Daoy (cell line): Measurements from ENCODE around the gene USP35. TPM values are rescaled to one million over a fixed set of nuclear protein-coding genes. Genes with fewer than 3 reads are reported as not detected.
"Not testable (repeated sequence)": the region's sequence is repeated elsewhere in the genome, so short reads cannot be mapped to it uniquely, and the experiment has no call there.

Experiments used
- DNase-seq: peaks from one replicate; pipeline ENCODE4 v3.0.0-alpha.2; 2015; ENCODE audit warnings: low read depth
- total RNA-seq: library from RNA; depleted of rRNA; stranded (reverse); fragments of >200 nt; shearing (Covaris generic); gene quantifications from 2 replicates; pipeline ENCODE4 v1.2.3, GENCODE V29; 2014

Gene USP35
- total RNA-seq, 1 experiment from 2014 or later: 2.3 TPM

GRCh38 chr11:78231962-78232501, 43.3 kb downstream of the USP35 start:
- DNase-seq: no peak

- not testable (repeated sequence) for DNase-seq
Measured at GRCh38 chr11:78233046-78233445, 44.3 kb downstream of the USP35 start.

- no peak for DNase-seq
Measured at GRCh38 chr11:78234006-78234405, 45.3 kb downstream of the USP35 start.

- no peak for DNase-seq
Measured at GRCh38 chr11:78237293-78238046, 48.8 kb downstream of the USP35 start.

DNA sequence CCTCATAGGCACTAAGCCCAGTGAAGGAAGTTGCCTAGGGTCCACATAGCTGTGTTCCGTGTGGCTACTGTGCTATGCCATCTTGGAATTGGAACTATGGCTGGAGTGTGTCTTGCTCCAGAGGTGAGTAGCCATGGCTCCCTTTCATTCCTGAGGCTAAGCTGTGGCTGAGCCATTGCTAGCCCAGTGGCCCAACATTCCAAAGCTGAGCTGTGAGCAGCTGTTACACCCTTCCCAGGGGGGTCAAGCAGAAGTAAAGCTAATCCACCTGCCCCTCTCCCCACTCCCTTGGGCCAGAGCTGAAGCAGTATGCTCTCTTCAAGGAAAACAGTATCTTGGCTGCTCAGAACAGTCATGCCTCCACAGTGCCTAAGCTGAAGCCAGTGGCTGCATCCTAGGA, 51.1 kb downstream of the USP35 start:
- no peak for DNase-seq

GRCh38 chr11:78241475-78241874, 52.8 kb downstream of the USP35 start:
- no peak for DNase-seq

DNA sequence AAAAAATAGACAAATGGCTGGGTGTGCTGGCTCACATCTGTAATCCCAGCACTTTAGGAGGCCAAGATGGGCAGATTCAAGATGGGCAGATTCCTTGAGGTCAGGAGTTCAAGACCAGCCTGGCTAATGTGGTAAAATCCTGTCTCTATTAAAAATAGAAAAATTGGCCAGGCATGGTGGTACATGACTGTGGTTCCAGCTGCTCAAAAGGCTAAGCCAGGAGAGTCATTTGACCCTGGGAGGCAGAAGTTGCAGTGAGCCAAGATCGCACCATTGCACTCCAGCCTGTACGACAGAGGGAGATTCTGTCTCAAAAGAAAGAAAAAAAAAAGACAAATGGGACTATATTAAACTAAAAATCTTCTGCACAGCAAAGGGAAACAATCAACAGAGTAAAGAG, 55.4 kb downstream of the USP35 start:
- no peak for DNase-seq

- DNase-seq: peak; percentile 23
Measured at GRCh38 chr11:78244546-78245255, 56.0 kb downstream of the USP35 start.

- DNase-seq: no peak
Measured at GRCh38 chr11:78248191-78248590, 59.5 kb downstream of the USP35 start.

- DNase-seq: no peak
Measured at GRCh38 chr11:78248903-78249302, 60.2 kb downstream of the USP35 start.

GRCh38 chr11:78250099-78250498, 61.4 kb downstream of the USP35 start:
- DNase-seq: no peak

- DNase-seq: peak; percentile 9
Measured at GRCh38 chr11:78251083-78251775, 62.5 kb downstream of the USP35 start.

GRCh38 chr11:78253797-78254196, 65.1 kb downstream of the USP35 start:
- peak; percentile 30 for DNase-seq

- DNase-seq: no peak
Measured at GRCh38 chr11:78254268-78254667, 65.5 kb downstream of the USP35 start.

GRCh38 chr11:78255919-78256318, 67.2 kb downstream of the USP35 start:
- no peak for DNase-seq

DNA sequence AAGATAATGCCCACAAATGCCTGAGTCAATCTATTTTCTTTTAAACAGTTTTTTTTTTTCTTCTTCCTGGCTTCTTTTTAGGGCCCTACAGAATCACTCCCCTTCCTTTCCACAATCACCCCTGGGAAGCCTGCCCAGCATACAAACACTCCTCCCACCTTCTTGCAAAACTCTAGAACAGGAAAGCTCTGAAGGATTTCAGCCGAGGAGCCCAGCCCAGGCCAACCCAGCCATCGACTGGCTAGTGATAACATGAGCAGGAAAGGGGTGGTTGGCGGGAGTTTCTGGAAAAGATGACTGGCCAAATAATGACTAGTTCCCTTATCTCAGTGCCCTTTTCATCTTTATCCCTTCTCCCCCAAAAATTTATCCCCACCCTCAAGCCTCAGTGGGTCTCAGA, 68.2 kb downstream of the USP35 start:
- DNase-seq: peak; percentile 52

- no peak for DNase-seq
Measured at GRCh38 chr11:78257654-78258053, 68.9 kb downstream of the USP35 start.

DNA sequence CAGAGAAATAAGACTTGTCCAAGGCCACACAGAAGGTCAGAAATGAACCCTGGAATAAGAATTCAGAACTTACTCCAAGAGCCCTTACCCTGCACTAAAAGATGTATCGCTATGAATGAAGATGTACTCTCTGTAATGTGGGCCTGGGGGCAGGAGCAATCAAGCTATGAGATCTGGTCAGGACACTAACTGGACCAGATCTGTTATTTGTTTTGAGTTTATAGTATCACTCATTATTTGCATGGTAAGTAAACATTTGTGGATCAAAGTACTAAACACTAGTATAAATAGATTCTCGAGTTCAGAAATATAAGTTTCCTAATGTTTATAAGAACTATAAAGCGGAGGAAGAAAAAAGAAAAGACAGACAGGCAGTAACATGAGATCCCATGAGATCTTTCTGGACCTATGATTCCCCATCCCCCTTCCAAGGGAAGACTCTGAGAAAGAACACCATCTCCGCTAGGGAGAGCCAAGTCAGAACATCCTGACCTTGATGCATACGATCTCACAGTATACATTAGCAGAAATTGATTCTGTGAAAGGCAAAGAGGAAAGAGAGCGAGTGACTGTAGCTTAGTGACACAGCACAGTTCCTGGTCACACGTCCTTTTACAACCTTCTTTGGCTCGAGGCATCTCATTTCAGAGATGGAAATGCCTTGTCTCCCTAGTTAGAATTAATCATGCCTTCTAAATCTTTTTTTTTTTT, 71.2 kb downstream of the USP35 start:
- DNase-seq: no peak

GRCh38 chr11:78261367-78261766, 72.6 kb downstream of the USP35 start:
- no peak for DNase-seq

- DNase-seq: no peak
Measured at GRCh38 chr11:78261828-78262227, 73.1 kb downstream of the USP35 start.

GRCh38 chr11:78262238-78262637, 73.5 kb downstream of the USP35 start:
- no peak for DNase-seq

GRCh38 chr11:78262691-78263090, 74.0 kb downstream of the USP35 start:
- DNase-seq: no peak
